Measurements from ENCODE around the gene SPON1.

DNA sequence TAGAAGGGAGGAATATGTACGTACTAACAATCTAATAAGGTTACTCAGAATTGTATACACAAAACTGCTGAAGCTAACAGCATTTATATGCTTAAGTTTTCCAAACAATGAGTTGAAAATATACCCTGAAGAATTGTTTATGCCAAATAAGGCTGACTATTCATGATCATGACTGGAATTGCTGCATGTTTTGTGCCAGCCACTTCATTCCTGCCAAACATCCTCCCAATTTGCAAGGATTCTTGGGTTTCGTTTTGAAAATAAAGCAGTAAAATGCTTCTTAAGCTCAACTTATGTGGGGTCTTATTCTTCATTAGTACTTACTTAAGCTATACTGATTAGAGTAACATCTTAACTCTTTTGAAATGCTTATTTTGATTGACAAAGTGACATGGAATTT, 149.0 kb downstream of the SPON1 start:
- TF ChIP-seq YY1 (IDR thresholded peaks at IDR 0.05; ENCODE audit: insufficient read depth, insufficient read length) (no peak), ZNF274 (IDR thresholded peaks at IDR 0.05; ENCODE audit: low read depth, low read length) (no peak), SUZ12 (IDR thresholded peaks at IDR 0.05; ENCODE audit: extremely low read depth, insufficient read depth, insufficient read length) (no peak)

Measured in NT2/D1 (cell line).